GM19238 (cell line): Measurements from ENCODE around the gene ACBD4.

ENCODE experiments used
- DNase-seq: peaks from one replicate; pipeline ENCODE4 v3.0.0; 2011; ENCODE audit warnings: low spot score; ENCODE audit not compliant: insufficient read length

Gene ACBD4

GRCh38 chr17:45184144-45184543 is 48.7 kb downstream of the ACBD4 start:
- DNase-seq, result no peak

GRCh38 chr17:45186801-45187354 is 51.4 kb downstream of the ACBD4 start:
- DNase-seq, result no peak

- no peak for DNase-seq
Observed at GRCh38 chr17:45189009-45189408, 53.5 kb downstream of the ACBD4 start.

GRCh38 chr17:45190503-45191255 is 55.2 kb downstream of the ACBD4 start:
- DNase-seq, result no peak
